ENCODE measurements around the gene C5orf63.

GRCh38 chr5:127011153-127011552, 62.1 kb downstream of the C5orf63 start:
- TF ChIP-seq CTCF (conservative IDR thresholded peaks at IDR 0.05; ENCODE audit: low read depth, low read length) (no peak), EZH2 (IDR thresholded peaks at IDR 0.05; ENCODE audit: borderline replicate concordance, low read depth, low read length, poor library complexity, severe bottlenecking) (no peak)

Data from A673 (cell line).